H1 (cell line): Measurements from ENCODE around the gene SLC1A5. TPM values are rescaled to one million over a fixed set of nuclear protein-coding genes. Genes with fewer than 3 reads are reported as not detected.

Source experiments
- ASH2L ChIP-seq: fragments of 200-600, 300-600 bp; sonication (generic); IDR thresholded peaks from one replicate; pipeline ENCODE4 v1.7.1; 2017; ENCODE audit warnings: low read length
- BCL11A ChIP-seq, 2 experiments: IDR thresholded peaks; one replicate each; pipeline ENCODE4 v1.6.1; 2011; ENCODE audit warnings: low read depth in 2 of 2, low read length in 2 of 2, mild to moderate bottlenecking in 2 of 2
- GABPA ChIP-seq: IDR thresholded peaks from 2 replicates; pipeline ENCODE4 v1.6.1; 2011; ENCODE audit warnings: mild to moderate bottlenecking, low read length, moderate library complexity, borderline replicate concordance; ENCODE audit not compliant: insufficient read depth
- JUND ChIP-seq: IDR thresholded peaks from 2 replicates; pipeline ENCODE4 v1.6.1; 2011; ENCODE audit warnings: mild to moderate bottlenecking, improper control_type of control experiment, low read length
- POLR2AphosphoS5 ChIP-seq: IDR thresholded peaks from 2 replicates; pipeline ENCODE4 v1.6.1; 2011; ENCODE audit warnings: low read depth, low read length
- polyA plus RNA-seq, 7 experiments: library from polyadenylated mRNA; depleted of rRNA in 3 of 7; stranded (reverse) in 5 of 7; unstranded in 2 of 7; fragments of >200 nt in 5 of 7; fragments of 200-250 nt in 2 of 7; gene quantifications; 1 replicate in 5 of 7; 2 replicates in 1 of 7; 4 replicates in 1 of 7; pipeline versions ENCODE4 v1.2.1 to v1.2.3, GENCODE V29; 2011 to 2013; ENCODE audit warnings: missing spikeins in 2 of 7, mixed read lengths in 2 of 7
- total RNA-seq: library from RNA; stranded (reverse); fragmentation: NEBNext Ultra II Directional; extraction: Animal tissue kit (Norgen Biotek cat#: 25700); gene quantifications from 2 replicates; pipeline ENCODE4 v1.2.1, GENCODE V29; 2021

The SLC1A5 gene
- total and polyA plus RNA-seq, 2 of the 8 experiments (the other 6 are each of a cell fraction or from before 2014, with no cell fraction given), result 291 to 351 TPM

- TF ChIP-seq JUND (no peak), ASH2L (no peak), GABPA (no peak), POLR2AphosphoS5 (no peak), BCL11A (IDR thresholded peaks at IDR 0.05; ENCODE audit: low read depth in 2 of 2, low read length in 2 of 2) (no peak)
These were observed 33.4 kb upstream of the SLC1A5 start (continued) for GRCh38 chr19:46821512-46822409.
